Central memory CD8-positive, alpha-beta T cell (primary cell): Measurements from ENCODE around the gene C1R.

Source experiments
- ATAC-seq: fragments of 150-1000 bp; cut with Tn5 transposase; replicated peaks from 2 replicates; pipeline ENCODE4 v1.10.0; 2022; ENCODE audit warnings: mild to moderate bottlenecking, moderate FRiP score, moderate number of reproducible peaks; ENCODE audit not compliant: poor library complexity, severe bottlenecking; ENCODE audit errors: extremely low read depth
- DNase-seq, 2 donors: peaks; one replicate each; pipeline ENCODE4 v3.0.0; 2021; ENCODE audit warnings: low spot score in 2 of 2
- H3K27ac Mint-ChIP-seq: one replicate; pipeline ENCODE4 v1.8.0; 2022; ENCODE audit warnings: low read depth, mild to moderate bottlenecking, moderate library complexity, mixed read lengths
- H3K27me3 Mint-ChIP-seq: one replicate; pipeline ENCODE4 v1.8.0; 2022; ENCODE audit warnings: mixed read lengths
- H3K36me3 Mint-ChIP-seq: one replicate; pipeline ENCODE4 v1.8.0; 2022; ENCODE audit warnings: mild to moderate bottlenecking, moderate library complexity, mixed read lengths; ENCODE audit not compliant: insufficient read depth
- H3K4me1 Mint-ChIP-seq: one replicate; pipeline ENCODE4 v1.8.0; 2022; ENCODE audit warnings: mixed read lengths
- H3K4me3 Mint-ChIP-seq: one replicate; pipeline ENCODE4 v1.8.0; 2022; ENCODE audit warnings: mild to moderate bottlenecking, moderate library complexity, mixed read lengths
- H3K9me3 Mint-ChIP-seq: one replicate; pipeline ENCODE4 v1.8.0; 2022; ENCODE audit warnings: mixed read lengths

The C1R gene

GRCh38 chr12:7128681-7129286, 36.5 kb upstream of the C1R start, which contains the start of gene RBP5:
TSS of gene RBP5 (minus strand) at chr12:7128889. CDS start at chr12:7128775, 114 bp downstream.
- H3K4me3 Mint-ChIP-seq = peak within 1 kb of the TSS; percentile 99
- H3K9me3 Mint-ChIP-seq = no peaks in the 10 kb centered on the region
- no peaks in the 10 kb centered on the region for H3K27me3 Mint-ChIP-seq
- ATAC-seq (no peak), DNase-seq (no peak)
- H3K27ac Mint-ChIP-seq = peak within 1 kb of the TSS; percentile 96
- H3K36me3 Mint-ChIP-seq = peaks cover 10% of the 10 kb centered on the region
- H3K4me1 Mint-ChIP-seq = peaks cover 35% of the 10 kb centered on the region

- Mint-ChIP-seq H3K36me3 (peaks cover 9% of the 10 kb centered on the region), H3K4me3 (peak overlapping the region; percentile 99), H3K9me3 (no peaks in the 10 kb centered on the region), H3K27me3 (no peaks in the 10 kb centered on the region), H3K4me1 (peaks cover 35% of the 10 kb centered on the region), H3K27ac (peak overlapping the region; percentile 9)
- ATAC-seq (no peak), DNase-seq (no peak)
Observed at GRCh38 chr12:7127916-7128626, 35.8 kb upstream of the C1R start.

GRCh38 chr12:7125632-7126227, 33.5 kb upstream of the C1R start:
- no peak overlapping the region for H3K27ac Mint-ChIP-seq
- H3K27me3 Mint-ChIP-seq = no peaks in the 10 kb centered on the region
- DNase-seq (no peak), ATAC-seq (no peak)
- no peak overlapping the region for H3K4me3 Mint-ChIP-seq
- peaks cover 4% of the 10 kb centered on the region for H3K36me3 Mint-ChIP-seq
- peaks cover 14% of the 10 kb centered on the region for H3K4me1 Mint-ChIP-seq
- no peaks in the 10 kb centered on the region for H3K9me3 Mint-ChIP-seq

- DNase-seq (no peak), ATAC-seq (no peak)
- Mint-ChIP-seq H3K27me3 (no peaks in the 10 kb centered on the region), H3K4me3 (no peak overlapping the region), H3K36me3 (no peaks in the 10 kb centered on the region), H3K9me3 (no peaks in the 10 kb centered on the region), H3K27ac (no peak overlapping the region), H3K4me1 (peaks cover 7% of the 10 kb centered on the region)
Observed at GRCh38 chr12:7123806-7124522, 31.7 kb upstream of the C1R start.

- H3K36me3 Mint-ChIP-seq = peaks cover 2% of the 10 kb centered on the region
- ATAC-seq = no peak
- DNase-seq = no peak
- H3K4me1 Mint-ChIP-seq = no peaks in the 10 kb centered on the region
- no peak overlapping the region for H3K4me3 Mint-ChIP-seq
- H3K9me3 Mint-ChIP-seq = no peaks in the 10 kb centered on the region
- H3K27ac Mint-ChIP-seq = no peak overlapping the region
- H3K27me3 Mint-ChIP-seq = no peaks in the 10 kb centered on the region
Observed at GRCh38 chr12:7122811-7123769, 30.8 kb upstream of the C1R start.

DNA sequence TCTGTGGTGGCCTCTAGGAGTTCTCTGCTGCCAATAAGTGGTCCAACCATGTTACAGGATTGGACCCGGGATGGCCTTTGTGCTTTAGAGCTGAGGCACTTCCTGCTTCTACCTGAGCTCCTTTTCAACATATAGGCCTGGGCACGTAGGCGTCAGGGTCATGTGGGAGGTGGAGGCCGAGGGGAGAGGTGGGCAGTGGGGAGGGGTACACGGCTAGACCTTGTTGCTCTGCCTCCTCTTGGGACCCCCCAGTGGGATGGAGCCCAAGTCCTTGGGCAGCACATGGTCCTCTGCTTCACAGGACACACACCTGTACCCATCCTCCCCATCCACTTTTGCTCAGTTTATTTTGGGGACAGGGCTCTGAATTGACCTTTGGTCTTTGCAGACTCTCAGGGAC, 29.1 kb upstream of the C1R start:
- no peaks in the 10 kb centered on the region for H3K4me1 Mint-ChIP-seq
- H3K36me3 Mint-ChIP-seq = peaks cover 2% of the 10 kb centered on the region
- H3K4me3 Mint-ChIP-seq = no peak overlapping the region
- ATAC-seq (no peak), DNase-seq (no peak)
- no peaks in the 10 kb centered on the region for H3K27me3 Mint-ChIP-seq
- H3K27ac Mint-ChIP-seq = no peak overlapping the region
- H3K9me3 Mint-ChIP-seq = no peaks in the 10 kb centered on the region

DNA sequence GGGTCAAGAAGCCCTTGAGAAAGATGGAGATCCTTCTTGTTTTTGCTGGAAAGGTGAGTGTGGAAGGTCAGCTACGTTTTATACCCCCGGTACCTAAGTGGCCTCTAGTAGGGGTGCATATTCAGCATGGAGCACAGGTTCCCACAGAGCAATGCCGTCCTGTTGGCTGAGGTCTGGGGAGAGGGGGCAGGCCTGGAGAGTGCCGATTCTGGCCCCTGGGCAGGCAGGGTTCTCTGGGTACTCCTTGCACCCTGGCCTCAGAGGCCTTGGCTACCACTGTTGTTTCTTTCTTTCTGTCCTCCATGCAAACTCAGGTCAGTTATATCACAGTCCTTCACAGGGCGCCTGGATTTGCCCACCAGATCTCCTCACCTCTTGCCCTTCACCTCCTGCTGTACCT, 27.9 kb upstream of the C1R start:
- DNase-seq (no peak), ATAC-seq (no peak)
- H3K4me1 Mint-ChIP-seq = no peaks in the 10 kb centered on the region
- H3K4me3 Mint-ChIP-seq = no peak overlapping the region
- no peak overlapping the region for H3K27ac Mint-ChIP-seq
- no peaks in the 10 kb centered on the region for H3K9me3 Mint-ChIP-seq
- H3K27me3 Mint-ChIP-seq = no peaks in the 10 kb centered on the region
- H3K36me3 Mint-ChIP-seq = peaks cover 2% of the 10 kb centered on the region

GRCh38 chr12:7118881-7119280, 26.6 kb upstream of the C1R start:
- ATAC-seq (no peak), DNase-seq (no peak)
- no peak overlapping the region for H3K27ac Mint-ChIP-seq
- no peak overlapping the region for H3K4me3 Mint-ChIP-seq
- peaks cover 4% of the 10 kb centered on the region for H3K4me1 Mint-ChIP-seq
- H3K36me3 Mint-ChIP-seq = peaks cover 2% of the 10 kb centered on the region
- no peaks in the 10 kb centered on the region for H3K9me3 Mint-ChIP-seq
- H3K27me3 Mint-ChIP-seq = no peaks in the 10 kb centered on the region

DNA sequence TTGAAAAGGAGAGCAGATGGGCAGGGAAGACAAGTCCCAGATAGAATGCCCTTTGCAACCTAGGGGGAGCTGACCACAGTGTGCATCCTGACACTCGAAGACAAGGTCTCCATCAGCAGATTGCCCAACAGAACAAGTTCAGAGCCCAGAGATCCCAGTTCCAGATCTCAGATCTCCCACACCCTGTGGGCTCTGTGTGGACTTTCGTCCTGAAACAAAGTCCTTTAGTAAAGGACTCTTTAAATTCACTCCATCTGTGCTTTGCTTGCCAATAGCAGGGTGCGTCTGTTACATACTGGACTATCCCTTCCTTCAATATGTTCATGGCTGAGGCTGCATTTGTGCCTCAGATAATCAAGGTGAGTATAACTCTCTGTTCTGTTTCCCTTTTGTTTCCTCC, 25.4 kb upstream of the C1R start:
- peaks cover 2% of the 10 kb centered on the region for H3K36me3 Mint-ChIP-seq
- no peaks in the 10 kb centered on the region for H3K27me3 Mint-ChIP-seq
- peaks cover 9% of the 10 kb centered on the region for H3K4me1 Mint-ChIP-seq
- no peak overlapping the region for H3K27ac Mint-ChIP-seq
- no peaks in the 10 kb centered on the region for H3K9me3 Mint-ChIP-seq
- no peak overlapping the region for H3K4me3 Mint-ChIP-seq
- DNase-seq = no peak
- ATAC-seq = no peak

GRCh38 chr12:7116916-7117315, 24.7 kb upstream of the C1R start:
- DNase-seq (no peak), ATAC-seq (no peak)
- Mint-ChIP-seq H3K36me3 (peaks cover 2% of the 10 kb centered on the region), H3K27ac (no peak overlapping the region), H3K4me1 (peaks cover 9% of the 10 kb centered on the region), H3K9me3 (no peaks in the 10 kb centered on the region), H3K27me3 (no peaks in the 10 kb centered on the region), H3K4me3 (no peak overlapping the region)

GRCh38 chr12:7116196-7116595, 24.0 kb upstream of the C1R start:
- Mint-ChIP-seq H3K36me3 (peaks cover 2% of the 10 kb centered on the region), H3K27me3 (no peaks in the 10 kb centered on the region)

GRCh38 chr12:7114851-7115250, 22.6 kb upstream of the C1R start:
- no peak for ATAC-seq
- H3K27ac Mint-ChIP-seq = peak overlapping the region; percentile 51

More at GRCh38 chr12:7116196-7116595, 24.0 kb upstream of the C1R start:
- Mint-ChIP-seq H3K4me3 (no peak overlapping the region), H3K4me1 (peaks cover 9% of the 10 kb centered on the region), H3K9me3 (no peaks in the 10 kb centered on the region), H3K27ac (no peak overlapping the region)
- ATAC-seq (no peak), DNase-seq (no peak)

More at GRCh38 chr12:7114851-7115250, 22.6 kb upstream of the C1R start:
- Mint-ChIP-seq H3K4me3 (no peak overlapping the region), H3K4me1 (peaks cover 19% of the 10 kb centered on the region), H3K27me3 (no peaks in the 10 kb centered on the region), H3K9me3 (no peaks in the 10 kb centered on the region), H3K36me3 (peaks cover 3% of the 10 kb centered on the region)
- DNase-seq = no peak
